Mesendoderm (in vitro differentiated cells): ENCODE results near the gene ATXN2.

ENCODE experiments used
- DNase-seq: peaks from one replicate; pipeline ENCODE4 v3.0.0; 2013
- H2AK5ac ChIP-seq: 2 replicates; pipeline ENCODE4 v1.6.1; 2013; ENCODE audit warnings: low read length, inconsistent platforms
- H2BK120ac ChIP-seq: 2 replicates; pipeline ENCODE4 v1.6.1; 2013; ENCODE audit warnings: low read depth, mild to moderate bottlenecking, low read length, moderate library complexity, mixed read lengths
- H2BK15ac ChIP-seq: replicated peaks from 2 replicates; pipeline ENCODE4 v1.6.1; 2013; ENCODE audit warnings: low read depth, mild to moderate bottlenecking, moderate library complexity
- H2BK5ac ChIP-seq: 2 replicates; pipeline ENCODE4 v1.6.1; 2013; ENCODE audit warnings: low read length, inconsistent platforms
- H3K18ac ChIP-seq: 2 replicates; pipeline ENCODE4 v1.6.1; 2013; ENCODE audit warnings: mild to moderate bottlenecking, low read length, mixed read lengths
- H3K23ac ChIP-seq: one replicate; pipeline ENCODE4 v1.6.1; 2013; ENCODE audit warnings: low read length
- H3K27ac ChIP-seq: 2 replicates; pipeline ENCODE4 v1.5.1; 2013; ENCODE audit warnings: low read depth, mild to moderate bottlenecking, inconsistent platforms, low read length, moderate library complexity
- H3K27me3 ChIP-seq: 2 replicates; pipeline ENCODE4 v1.6.1; 2013; ENCODE audit warnings: low read length, control low read depth, mild to moderate bottlenecking, inconsistent platforms; ENCODE audit not compliant: insufficient read depth, poor library complexity
- H3K36me3 ChIP-seq: 2 replicates; pipeline ENCODE4 v1.6.1; 2013; ENCODE audit warnings: low read length, inconsistent platforms; ENCODE audit not compliant: control insufficient read depth, insufficient read depth
- H3K4ac ChIP-seq: one replicate; pipeline ENCODE4 v1.6.1; 2013; ENCODE audit warnings: low read depth, mild to moderate bottlenecking, low read length, moderate library complexity
- H3K4me1 ChIP-seq: 2 replicates; pipeline ENCODE4 v1.6.1; 2013; ENCODE audit warnings: low read depth, low read length, inconsistent platforms; ENCODE audit not compliant: control insufficient read depth
- H3K4me2 ChIP-seq: 2 replicates; pipeline ENCODE4 v1.6.1; 2013; ENCODE audit warnings: low read length
- H3K4me3 ChIP-seq: 2 replicates; pipeline ENCODE4 v1.5.1; 2013; ENCODE audit warnings: mild to moderate bottlenecking, low read length
- H3K56ac ChIP-seq: one replicate; pipeline ENCODE4 v1.6.1; 2013; ENCODE audit warnings: low read length
- H3K79me1 ChIP-seq: 2 replicates; pipeline ENCODE4 v1.6.1; 2013; ENCODE audit warnings: low read length, inconsistent platforms
- H3K79me2 ChIP-seq: 2 replicates; pipeline ENCODE4 v1.6.1; 2013; ENCODE audit warnings: mild to moderate bottlenecking, low read length; ENCODE audit not compliant: control insufficient read depth, insufficient read depth
- H3K9ac ChIP-seq: 2 replicates; pipeline ENCODE4 v1.6.1; 2013; ENCODE audit warnings: low read length, inconsistent platforms
- H4K5ac ChIP-seq: one replicate; pipeline ENCODE4 v1.6.1; 2013; ENCODE audit warnings: low read length
- H4K8ac ChIP-seq: one replicate; pipeline ENCODE4 v1.6.1; 2013; ENCODE audit warnings: low read depth, mild to moderate bottlenecking, control low read depth, low read length, moderate library complexity
- WGBS: extraction: QIAGEN DNeasy Blood & Tissue Kit; methylation state at CpG from one replicate; pipeline ENCODE4 v1.1.7; 2013; ENCODE audit warnings: low lambda C conversion rate, missing lambda C conversion rate; ENCODE audit not compliant: insufficient coverage; ENCODE audit errors: extremely low coverage; 5-methylcytosine and 5-hydroxymethylcytosine counted together

The ATXN2 gene

DNA sequence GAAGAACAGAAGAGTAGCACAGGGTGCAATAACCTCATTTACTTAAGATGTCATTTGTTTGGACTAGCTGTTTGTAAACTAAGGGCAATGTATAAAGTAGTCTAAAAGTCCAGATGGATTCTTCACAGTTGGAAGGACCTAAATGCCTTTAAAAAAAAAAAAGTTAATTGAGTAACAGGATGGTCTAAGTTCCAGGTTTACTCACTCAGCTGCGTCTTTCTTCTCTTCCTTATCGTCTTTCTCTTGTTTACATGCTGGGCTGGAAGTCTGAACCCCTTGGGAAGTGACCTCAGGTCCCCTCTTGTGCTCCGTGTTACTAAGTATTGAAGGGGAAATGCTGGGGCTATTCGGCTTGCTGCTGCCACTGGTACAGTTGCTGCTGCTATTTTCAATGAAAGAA lies 110.8 kb downstream of the ATXN2 start:
- no peak overlapping the region for H3K23ac ChIP-seq
- no CpG with 5 or more reads among the region's 4 CpGs for WGBS
- no peak overlapping the region for H3K27ac ChIP-seq
- no peak overlapping the region for H2AK5ac ChIP-seq
- no peaks in the 10 kb centered on the region for H3K79me2 ChIP-seq
- H3K36me3 ChIP-seq, result peaks cover 5% of the 10 kb centered on the region
- H3K79me1 ChIP-seq, result no peaks in the 10 kb centered on the region
- H4K5ac ChIP-seq, result no peak overlapping the region
- H3K56ac ChIP-seq, result no peak overlapping the region
- H2BK5ac ChIP-seq, result no peak overlapping the region
- H4K8ac ChIP-seq, result no peak overlapping the region
- H3K4ac ChIP-seq, result no peak overlapping the region
- H3K4me3 ChIP-seq, result no peak overlapping the region
- no peaks in the 10 kb centered on the region for H3K27me3 ChIP-seq
- H2BK120ac ChIP-seq, result no peak overlapping the region
- H3K9ac ChIP-seq, result no peak overlapping the region
- H3K4me2 ChIP-seq, result no peak overlapping the region
- no peaks in the 10 kb centered on the region for H3K4me1 ChIP-seq
- DNase-seq, result no peak
- no peak overlapping the region for H2BK15ac ChIP-seq
- H3K18ac ChIP-seq, result no peak overlapping the region

DNA sequence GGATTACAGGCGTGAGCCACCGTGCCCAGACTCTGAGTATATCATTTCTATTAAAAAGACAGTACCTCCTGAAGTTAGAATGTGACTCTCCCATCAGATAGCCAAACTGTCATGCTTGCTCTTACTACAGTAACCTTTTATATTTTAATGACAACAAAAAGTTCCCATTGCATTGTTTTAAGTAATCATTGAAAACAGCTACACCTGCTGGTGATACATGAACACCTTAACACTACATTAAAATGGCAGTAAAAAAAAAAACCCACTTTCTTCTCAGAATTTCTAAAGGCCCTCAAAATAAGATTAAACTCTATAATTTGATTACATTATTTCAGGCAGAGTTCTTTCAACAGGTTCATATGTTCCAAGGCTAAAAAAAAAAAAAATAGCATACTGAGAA lies 116.7 kb downstream of the ATXN2 start:
- Histone ChIP-seq H3K56ac (no peak overlapping the region), H3K79me2 (no peaks in the 10 kb centered on the region), H3K36me3 (peaks cover 2% of the 10 kb centered on the region), H3K9ac (no peak overlapping the region), H3K23ac (no peak overlapping the region), H3K4ac (no peak overlapping the region), H3K4me2 (no peak overlapping the region), H2BK5ac (no peak overlapping the region), H4K5ac (no peak overlapping the region), H3K4me3 (no peak overlapping the region), H2BK120ac (no peak overlapping the region), H2AK5ac (no peak overlapping the region), H3K27ac (no peak overlapping the region), H4K8ac (no peak overlapping the region), H3K79me1 (no peaks in the 10 kb centered on the region), H3K4me1 (no peaks in the 10 kb centered on the region), H3K18ac (no peak overlapping the region), H2BK15ac (no peak overlapping the region), H3K27me3 (no peaks in the 10 kb centered on the region)
- no CpG with 5 or more reads among the region's 2 CpGs for WGBS
- DNase-seq, result no peak

DNA sequence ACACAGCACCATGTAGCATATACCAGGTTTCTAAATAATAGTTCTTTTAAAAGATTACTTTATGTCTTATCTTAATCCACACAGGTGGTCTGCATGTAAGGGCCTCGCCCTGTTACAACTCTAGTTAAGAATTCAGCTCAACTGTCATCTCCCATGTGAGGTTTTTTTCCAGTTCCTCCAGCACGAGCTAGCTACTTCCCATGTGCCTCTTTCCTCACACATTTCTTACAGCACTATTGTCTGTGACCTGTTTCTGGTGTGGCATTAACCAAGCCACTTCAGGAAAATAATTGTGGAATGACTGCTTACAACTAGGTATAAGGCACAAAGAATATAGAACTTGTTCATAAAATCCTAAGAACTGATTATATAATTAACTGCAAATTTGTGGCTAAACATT lies 127.9 kb downstream of the ATXN2 start:
- Histone ChIP-seq H3K27me3 (no peaks in the 10 kb centered on the region), H3K79me1 (no peaks in the 10 kb centered on the region), H4K5ac (no peak overlapping the region), H2AK5ac (no peak overlapping the region), H3K4me3 (no peak overlapping the region), H2BK5ac (no peak overlapping the region), H4K8ac (no peak overlapping the region), H3K56ac (no peak overlapping the region), H3K79me2 (no peaks in the 10 kb centered on the region), H2BK120ac (no peak overlapping the region), H3K4ac (no peak overlapping the region), H2BK15ac (no peak overlapping the region), H3K27ac (no peak overlapping the region), H3K18ac (no peak overlapping the region), H3K4me1 (no peaks in the 10 kb centered on the region), H3K9ac (no peak overlapping the region), H3K4me2 (no peak overlapping the region), H3K36me3 (peaks cover 5% of the 10 kb centered on the region), H3K23ac (no peak overlapping the region)
- WGBS, result no CpG with 5 or more reads among the region's 2 CpGs
- no peak for DNase-seq

DNA sequence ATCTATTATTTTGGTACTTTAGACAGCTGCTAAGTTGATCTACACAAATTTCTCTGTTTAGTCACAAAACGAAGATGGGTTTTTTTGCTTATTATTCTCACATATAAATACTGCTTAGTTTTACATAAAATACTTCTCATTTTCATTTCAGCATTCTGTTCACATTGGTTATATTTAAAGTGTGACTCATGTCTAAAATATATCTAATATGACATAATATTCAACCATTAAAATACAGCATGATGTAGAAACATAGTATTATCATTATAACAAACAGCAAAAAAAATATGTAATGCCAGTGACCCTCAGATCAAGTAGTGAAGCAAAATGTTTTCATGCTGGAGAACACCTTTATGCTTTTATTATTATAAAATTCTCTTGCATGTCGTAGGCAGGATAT lies 129.7 kb downstream of the ATXN2 start:
- Histone ChIP-seq H2BK15ac (no peak overlapping the region), H3K23ac (no peak overlapping the region), H2AK5ac (no peak overlapping the region), H4K8ac (no peak overlapping the region), H3K79me1 (no peaks in the 10 kb centered on the region), H3K27me3 (no peaks in the 10 kb centered on the region), H3K4me3 (no peak overlapping the region), H2BK5ac (no peak overlapping the region), H3K4ac (no peak overlapping the region), H3K79me2 (no peaks in the 10 kb centered on the region), H3K36me3 (peaks cover 5% of the 10 kb centered on the region), H3K27ac (no peak overlapping the region), H3K9ac (no peak overlapping the region), H2BK120ac (no peak overlapping the region), H3K56ac (no peak overlapping the region), H3K18ac (no peak overlapping the region), H3K4me2 (no peak overlapping the region), H3K4me1 (no peaks in the 10 kb centered on the region), H4K5ac (no peak overlapping the region)
- no CpG with 5 or more reads among the region's 2 CpGs for WGBS
- DNase-seq, result no peak

DNA sequence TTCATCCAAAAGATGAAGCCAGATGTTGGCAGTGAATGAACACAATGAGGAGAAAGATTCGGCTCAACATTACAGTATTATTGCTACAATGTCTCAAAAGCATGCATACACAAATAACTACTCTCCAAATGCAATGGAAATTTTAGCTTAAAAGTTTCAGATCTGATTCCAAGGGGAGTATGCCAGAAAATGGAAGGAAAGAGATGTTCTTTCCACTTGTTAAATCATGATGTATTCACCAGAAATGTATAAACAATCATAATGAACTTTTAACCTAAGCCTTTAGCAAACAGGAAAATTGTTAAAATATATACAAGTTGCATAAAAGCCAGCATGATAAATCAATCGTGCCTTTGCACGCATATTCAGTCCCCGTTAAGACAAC lies 131.3 kb downstream of the ATXN2 start:
- H2BK120ac ChIP-seq, result no peak overlapping the region
- H3K36me3 ChIP-seq, result peaks cover 5% of the 10 kb centered on the region
- H2BK15ac ChIP-seq, result no peak overlapping the region
- no peak for DNase-seq
- H3K18ac ChIP-seq, result no peak overlapping the region
- no peak overlapping the region for H3K23ac ChIP-seq
- no peak overlapping the region for H3K9ac ChIP-seq
- no peak overlapping the region for H4K5ac ChIP-seq
- no peak overlapping the region for H2BK5ac ChIP-seq
- no peak overlapping the region for H3K4me2 ChIP-seq
- no peaks in the 10 kb centered on the region for H3K27me3 ChIP-seq
- H3K79me1 ChIP-seq, result no peaks in the 10 kb centered on the region
- H3K4me1 ChIP-seq, result no peaks in the 10 kb centered on the region
- H2AK5ac ChIP-seq, result no peak overlapping the region
- no peaks in the 10 kb centered on the region for H3K79me2 ChIP-seq
- WGBS, result no CpG with 5 or more reads among the region's 4 CpGs
- no peak overlapping the region for H3K4ac ChIP-seq
- no peak overlapping the region for H4K8ac ChIP-seq
- H3K56ac ChIP-seq, result no peak overlapping the region
- H3K4me3 ChIP-seq, result no peak overlapping the region
- no peak overlapping the region for H3K27ac ChIP-seq

DNA sequence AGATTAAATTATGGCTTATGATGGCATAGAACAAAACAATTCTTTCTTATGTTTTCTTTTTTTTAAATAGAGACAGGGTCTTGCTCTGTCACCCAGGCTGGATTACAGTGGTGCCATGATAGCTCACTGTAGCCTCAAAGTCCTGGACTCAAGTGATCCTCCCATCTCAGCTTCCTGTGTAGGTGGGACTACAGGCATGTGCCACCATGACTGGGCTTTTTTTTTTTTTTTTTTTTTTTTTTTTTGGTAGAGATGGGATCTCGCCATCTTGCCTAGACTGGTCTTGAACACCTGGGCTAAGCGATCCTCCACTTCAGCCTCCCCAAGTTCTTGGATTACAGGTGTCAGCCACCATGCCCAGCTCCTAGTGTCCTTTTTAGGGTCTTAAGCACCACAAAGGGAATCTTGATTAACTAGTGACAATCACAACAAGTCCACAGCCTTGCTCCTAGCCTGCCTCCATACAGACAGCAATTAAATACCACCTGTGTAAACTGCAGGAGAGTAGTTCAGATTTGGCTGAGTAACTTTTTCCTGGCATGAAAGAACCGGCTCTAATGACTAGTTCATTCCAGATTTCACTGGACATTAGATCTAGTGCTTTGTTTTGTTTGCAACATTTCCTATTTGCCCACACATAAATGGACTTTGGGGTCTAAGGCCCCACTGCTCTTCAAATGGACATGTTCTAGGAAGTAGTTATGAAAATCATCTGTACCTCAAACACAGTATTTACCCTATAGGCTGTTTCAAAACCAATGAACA lies 131.8 kb downstream of the ATXN2 start:
- H3K79me2 ChIP-seq, result no peaks in the 10 kb centered on the region
- H3K4me3 ChIP-seq, result no peak overlapping the region
- no peak overlapping the region for H3K27ac ChIP-seq
- no peak overlapping the region for H4K5ac ChIP-seq
- no peak overlapping the region for H3K18ac ChIP-seq
- no peak overlapping the region for H3K9ac ChIP-seq
- peak; percentile 29 for DNase-seq
- no peak overlapping the region for H2BK15ac ChIP-seq
- H3K4me1 ChIP-seq, result no peaks in the 10 kb centered on the region
- no peak overlapping the region for H3K56ac ChIP-seq
- H3K79me1 ChIP-seq, result no peaks in the 10 kb centered on the region
- H3K36me3 ChIP-seq, result peaks cover 5% of the 10 kb centered on the region
- no peaks in the 10 kb centered on the region for H3K27me3 ChIP-seq
- no peak overlapping the region for H3K4me2 ChIP-seq
- H2BK5ac ChIP-seq, result no peak overlapping the region
- no peak overlapping the region for H3K23ac ChIP-seq
- no CpG with 5 or more reads among the region's 3 CpGs for WGBS
- H2AK5ac ChIP-seq, result no peak overlapping the region
- no peak overlapping the region for H2BK120ac ChIP-seq
- H3K4ac ChIP-seq, result no peak overlapping the region
- no peak overlapping the region for H4K8ac ChIP-seq
